WTC11 (cell line): ENCODE measurements around the gene CCND1. TPM values are rescaled to one million over a fixed set of nuclear protein-coding genes. Genes with fewer than 3 reads are reported as not detected.

Experiments used
- ATAC-seq: fragments of 200-7000 bp; cut with Tn5 transposase; 2 replicates; pipeline ENCODE4 v1.10.0; 2021; ENCODE audit warnings: mild to moderate bottlenecking, moderate library complexity
- CTCF ChIA-PET: fragments of 300-600 bp; sonication (Branson Sonifier 250); formaldehyde crosslinking; loops from one replicate; lab custom pipeline; 2021; ENCODE audit warnings: antibody characterized with exemption; lab: Charles Lee
- POLR2A ChIA-PET: fragments of 350-600 bp; sonication (Branson Sonifier 250); formaldehyde crosslinking; loops from one replicate; lab custom pipeline; 2021; ENCODE audit warnings: antibody characterized with exemption; lab: Charles Lee
- DNase-seq: peaks from one replicate; pipeline ENCODE4 v3.0.0; 2021; ENCODE audit warnings: low spot score
- H3K27ac Mint-ChIP-seq: 2 replicates; pipeline ENCODE4 v1.8.0; 2021; ENCODE audit warnings: mixed read lengths
- H3K27me3 Mint-ChIP-seq: 2 replicates; pipeline ENCODE4 v1.8.0; 2021; ENCODE audit warnings: low read depth, mild to moderate bottlenecking, moderate library complexity, mixed read lengths
- H3K36me3 Mint-ChIP-seq: 2 replicates; pipeline ENCODE4 v1.8.0; 2021; ENCODE audit warnings: mixed read lengths
- H3K4me1 Mint-ChIP-seq: 2 replicates; pipeline ENCODE4 v1.8.0; 2022; ENCODE audit warnings: mixed read lengths
- H3K4me3 Mint-ChIP-seq: 2 replicates; pipeline ENCODE4 v1.8.0; 2021; ENCODE audit warnings: mild to moderate bottlenecking, moderate library complexity, mixed read lengths
- H3K9me3 Mint-ChIP-seq: 2 replicates; pipeline ENCODE4 v1.8.0; 2021; ENCODE audit warnings: mixed read lengths
- AFF4 ChIP-seq: sonication (generic); formaldehyde crosslinking; IDR thresholded peaks from 2 replicates; pipeline ENCODE4 v1.8.1; 2023; ENCODE audit warnings: mild to moderate bottlenecking, missing genetic modification reagents, borderline replicate concordance
- ARID4B ChIP-seq: sonication (generic); formaldehyde crosslinking; IDR thresholded peaks from 2 replicates; pipeline ENCODE4 v1.8.0; 2023; ENCODE audit warnings: missing genetic modification reagents, mild to moderate bottlenecking, borderline replicate concordance
- ETV6 ChIP-seq: sonication (generic); formaldehyde crosslinking; IDR thresholded peaks from 2 replicates; pipeline ENCODE4 v1.8.1; 2022; ENCODE audit warnings: mild to moderate bottlenecking, missing genetic modification reagents
- FOXP1 ChIP-seq: sonication (generic); formaldehyde crosslinking; IDR thresholded peaks from 2 replicates; pipeline ENCODE4 v1.8.0; 2022; ENCODE audit warnings: missing genetic modification reagents, mild to moderate bottlenecking, moderate library complexity, borderline replicate concordance
- HMGXB4 ChIP-seq: sonication (generic); formaldehyde crosslinking; IDR thresholded peaks from 2 replicates; pipeline ENCODE4 v1.8.1; 2023; ENCODE audit warnings: mild to moderate bottlenecking, moderate library complexity, missing genetic modification reagents
- JUN ChIP-seq: sonication (generic); formaldehyde crosslinking; IDR thresholded peaks from 2 replicates; pipeline ENCODE4 v1.8.0; 2023; ENCODE audit warnings: mild to moderate bottlenecking, missing genetic modification reagents
- NR3C1 ChIP-seq: sonication (generic); formaldehyde crosslinking; conservative IDR thresholded peaks from 2 replicates; pipeline ENCODE4 v1.8.1; 2023; ENCODE audit warnings: low read depth, mild to moderate bottlenecking, missing genetic modification reagents
- RELA ChIP-seq: sonication (generic); formaldehyde crosslinking; IDR thresholded peaks from 2 replicates; pipeline ENCODE4 v1.8.1; 2022; ENCODE audit warnings: missing genetic modification reagents, mild to moderate bottlenecking, borderline replicate concordance
- TEAD1 ChIP-seq: sonication (generic); formaldehyde crosslinking; IDR thresholded peaks from 2 replicates; pipeline ENCODE4 v1.8.0; 2022; ENCODE audit warnings: mild to moderate bottlenecking, missing genetic modification reagents
- USF1 ChIP-seq: sonication (generic); formaldehyde crosslinking; IDR thresholded peaks from 2 replicates; pipeline ENCODE4 v1.8.0; 2022; ENCODE audit warnings: mild to moderate bottlenecking, missing genetic modification reagents
- USF2 ChIP-seq: sonication (generic); formaldehyde crosslinking; IDR thresholded peaks from 2 replicates; pipeline ENCODE4 v1.8.1; 2023; ENCODE audit warnings: mild to moderate bottlenecking, missing genetic modification reagents, moderate library complexity
- ZBTB21 ChIP-seq: sonication (generic); formaldehyde crosslinking; IDR thresholded peaks from 2 replicates; pipeline ENCODE4 v1.8.1; 2023; ENCODE audit warnings: mild to moderate bottlenecking, missing genetic modification reagents, borderline replicate concordance
- ZNF138 ChIP-seq: sonication (generic); formaldehyde crosslinking; conservative IDR thresholded peaks from 2 replicates; pipeline ENCODE4 v1.8.1; 2022; ENCODE audit warnings: mild to moderate bottlenecking, moderate library complexity, missing genetic modification reagents
- ZNF396 ChIP-seq: fragments of 250-450 bp; sonication (Bioruptor Pico); IDR thresholded peaks from 2 replicates; pipeline ENCODE4 v1.8.0; 2021; ENCODE audit warnings: mild to moderate bottlenecking, moderate library complexity, borderline replicate concordance
- ZNF423 ChIP-seq: fragments of 250-450 bp; sonication (Bioruptor Pico); IDR thresholded peaks from 2 replicates; pipeline ENCODE4 v2.1.2; 2022; ENCODE audit warnings: mild to moderate bottlenecking, moderate library complexity
- total RNA-seq: library from RNA; stranded (reverse); gene quantifications from 3 replicates; pipeline ENCODE4 v1.2.3, GENCODE V29; 2021
- TF ChIP-seq, protein P1 (sequence below): sonication (generic); formaldehyde crosslinking; IDR thresholded peaks from 2 replicates; pipeline ENCODE4 v1.8.0; 2022; ENCODE audit warnings: mild to moderate bottlenecking, missing genetic modification reagents
- TF ChIP-seq, protein P2 (sequence below): fragments of 250-450 bp; sonication (Bioruptor Pico); IDR thresholded peaks from 2 replicates; pipeline ENCODE4 v1.9.0; 2021; ENCODE audit warnings: mild to moderate bottlenecking, borderline replicate concordance

Gene CCND1
- total RNA-seq, 1 experiment from 2014 or later, result 212 TPM

- H3K4me1 Mint-ChIP-seq, result peaks cover 53% of the 10 kb centered on the region
- DNase-seq, result peak; percentile 50
- no peaks in the 10 kb centered on the region for H3K9me3 Mint-ChIP-seq
- H3K4me3 Mint-ChIP-seq, result peak overlapping the region; percentile 83
- peaks cover 13% of the 10 kb centered on the region for H3K36me3 Mint-ChIP-seq
- H3K27ac Mint-ChIP-seq, result peak overlapping the region; percentile 96
- TF ChIP-seq ZNF396 (CRISPR knock-in tag) (0 out of 2 replicates have a peak, but pooled peaks have one; percentile 16), FOXP1 (CRISPR knock-in tag) (peak; percentile 44; the same call in 1 of the 2 replicates), JUN (CRISPR knock-in tag) (0 out of 2 replicates have a peak, but pooled peaks have one; percentile 35), RELA (CRISPR knock-in tag) (0 out of 2 replicates have a peak, but pooled peaks have one; percentile 61), ZBTB21 (no peak), HMGXB4 (CRISPR knock-in tag) (0 out of 2 replicates have a peak, but pooled peaks have one; percentile 21), USF2 (CRISPR knock-in tag) (peak; percentile 69), NR3C1 (CRISPR knock-in tag) (no peak), AFF4 (CRISPR knock-in tag) (0 out of 2 replicates have a peak, but pooled peaks have one; percentile 78), TEAD1 (CRISPR knock-in tag) (peak; percentile 17; the same call in 1 of the 2 replicates), USF1 (CRISPR knock-in tag) (peak; percentile 68), ZNF423 (0 out of 2 replicates have a peak, but pooled peaks have one; percentile 7), ZNF138 (CRISPR knock-in tag) (0 out of 2 replicates have a peak, but pooled peaks have one; percentile 24), ARID4B (CRISPR knock-in tag) (peak; percentile 59; the same call in 1 of the 2 replicates), ETV6 (CRISPR knock-in tag) (no peak; the same call in 1 of the 2 replicates)
- TF ChIP-seq, protein P1, sequence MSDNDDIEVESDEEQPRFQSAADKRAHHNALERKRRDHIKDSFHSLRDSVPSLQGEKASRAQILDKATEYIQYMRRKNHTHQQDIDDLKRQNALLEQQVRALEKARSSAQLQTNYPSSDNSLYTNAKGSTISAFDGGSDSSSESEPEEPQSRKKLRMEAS, result peak; percentile 78
- TF ChIP-seq, protein P2, sequence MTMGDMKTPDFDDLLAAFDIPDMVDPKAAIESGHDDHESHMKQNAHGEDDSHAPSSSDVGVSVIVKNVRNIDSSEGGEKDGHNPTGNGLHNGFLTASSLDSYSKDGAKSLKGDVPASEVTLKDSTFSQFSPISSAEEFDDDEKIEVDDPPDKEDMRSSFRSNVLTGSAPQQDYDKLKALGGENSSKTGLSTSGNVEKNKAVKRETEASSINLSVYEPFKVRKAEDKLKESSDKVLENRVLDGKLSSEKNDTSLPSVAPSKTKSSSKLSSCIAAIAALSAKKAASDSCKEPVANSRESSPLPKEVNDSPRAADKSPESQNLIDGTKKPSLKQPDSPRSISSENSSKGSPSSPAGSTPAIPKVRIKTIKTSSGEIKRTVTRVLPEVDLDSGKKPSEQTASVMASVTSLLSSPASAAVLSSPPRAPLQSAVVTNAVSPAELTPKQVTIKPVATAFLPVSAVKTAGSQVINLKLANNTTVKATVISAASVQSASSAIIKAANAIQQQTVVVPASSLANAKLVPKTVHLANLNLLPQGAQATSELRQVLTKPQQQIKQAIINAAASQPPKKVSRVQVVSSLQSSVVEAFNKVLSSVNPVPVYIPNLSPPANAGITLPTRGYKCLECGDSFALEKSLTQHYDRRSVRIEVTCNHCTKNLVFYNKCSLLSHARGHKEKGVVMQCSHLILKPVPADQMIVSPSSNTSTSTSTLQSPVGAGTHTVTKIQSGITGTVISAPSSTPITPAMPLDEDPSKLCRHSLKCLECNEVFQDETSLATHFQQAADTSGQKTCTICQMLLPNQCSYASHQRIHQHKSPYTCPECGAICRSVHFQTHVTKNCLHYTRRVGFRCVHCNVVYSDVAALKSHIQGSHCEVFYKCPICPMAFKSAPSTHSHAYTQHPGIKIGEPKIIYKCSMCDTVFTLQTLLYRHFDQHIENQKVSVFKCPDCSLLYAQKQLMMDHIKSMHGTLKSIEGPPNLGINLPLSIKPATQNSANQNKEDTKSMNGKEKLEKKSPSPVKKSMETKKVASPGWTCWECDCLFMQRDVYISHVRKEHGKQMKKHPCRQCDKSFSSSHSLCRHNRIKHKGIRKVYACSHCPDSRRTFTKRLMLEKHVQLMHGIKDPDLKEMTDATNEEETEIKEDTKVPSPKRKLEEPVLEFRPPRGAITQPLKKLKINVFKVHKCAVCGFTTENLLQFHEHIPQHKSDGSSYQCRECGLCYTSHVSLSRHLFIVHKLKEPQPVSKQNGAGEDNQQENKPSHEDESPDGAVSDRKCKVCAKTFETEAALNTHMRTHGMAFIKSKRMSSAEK, result no peak
- peaks cover 7% of the 10 kb centered on the region for H3K27me3 Mint-ChIP-seq
- CTCF ChIA-PET, result interaction anchor here (0.6 to 4.7 kb wide), 8 partner anchors 19 to 505 kb away, joined by 3 to 28 read pairs (median 4); no protein-coding TSS in a partner anchor
- no peak for ATAC-seq
- POLR2A ChIA-PET, result no interaction called here
Observed at GRCh38 chr11:69702769-69703452, 62.0 kb downstream of the CCND1 start.
